SK-N-SH (cell line): ENCODE results near the gene FIBP. TPM values are rescaled to one million over a fixed set of nuclear protein-coding genes. Genes with fewer than 3 reads are reported as not detected.

ENCODE experiments used
- CTCF ChIA-PET: fragments of 300-600, 350-600 bp; formaldehyde crosslinking; extraction: SDS; loops from one replicate; lab custom pipeline; 2021; lab: Yijun Ruan, JAX
- POLR2A ChIA-PET: fragments of 350-600 bp; sonication (Branson Sonifier 250); formaldehyde crosslinking; extraction: SDS; loops from one replicate; lab custom pipeline; 2020; ENCODE audit warnings: antibody characterized with exemption, inconsistent platforms; lab: Yijun Ruan, JAX
- DNase-seq: peaks from one replicate; pipeline ENCODE4 v3.0.0; 2012
- H2AFZ ChIP-seq: fragments of 200-600 bp; sonication (generic); 2 replicates; pipeline ENCODE4 v1.8.1; 2016; ENCODE audit warnings: antibody characterized with exemption, mild to moderate bottlenecking, low read depth
- H3F3A ChIP-seq: fragments of 200-600 bp; sonication (generic); replicated peaks from 2 replicates; pipeline ENCODE3; 2016; ENCODE audit warnings: antibody characterized with exemption, mild to moderate bottlenecking; ENCODE audit not compliant: insufficient read depth
- H3K27ac ChIP-seq, 2 experiments: fragments of 200-500 bp in 1 of 2; fragments of 200-600 bp in 1 of 2; sonication (Bioruptor generic) in 1 of 2; sonication (generic), shearing (Covaris generic) in 1 of 2; 2 replicates each; pipeline versions ENCODE4 v1.5.1 to v1.6.1; 2014 to 2016; ENCODE audit warnings: low read depth in 2 of 2, inconsistent platforms in 1 of 2, low read length in 1 of 2, mild to moderate bottlenecking in 1 of 2, mixed read lengths in 1 of 2
- H3K27me3 ChIP-seq: fragments of 200-600 bp; sonication (generic), shearing (Covaris generic); 2 replicates; pipeline ENCODE4 v1.6.1; 2016; ENCODE audit warnings: mixed run types; ENCODE audit not compliant: insufficient read depth
- H3K36me3 ChIP-seq, 2 experiments: fragments of 200-500 bp in 1 of 2; fragments of 200-600 bp in 1 of 2; sonication (Bioruptor generic) in 1 of 2; sonication (generic) in 1 of 2; replicated peaks in 1 of 2; 2 replicates each; pipeline versions ENCODE3 to v1.5.1; 2014 to 2016; ENCODE audit warnings: low read length in 1 of 2, mild to moderate bottlenecking in 1 of 2; ENCODE audit not compliant: insufficient read depth in 2 of 2, control insufficient read depth in 1 of 2
- H3K4me1 ChIP-seq, 2 experiments: fragments of 200-500 bp in 1 of 2; fragments of 200-600 bp in 1 of 2; sonication (Bioruptor generic) in 1 of 2; sonication (generic), shearing (Covaris generic) in 1 of 2; 2 replicates each; pipeline versions ENCODE4 v1.5.1 to v1.6.1; 2014 to 2016; ENCODE audit warnings: low read depth in 1 of 2, low read length in 1 of 2, mixed run types in 1 of 2; ENCODE audit not compliant: insufficient read depth in 2 of 2, control insufficient read depth in 1 of 2
- H3K4me2 ChIP-seq: fragments of 200-600 bp; sonication (generic), shearing (Covaris generic); 2 replicates; pipeline ENCODE4 v1.6.1; 2017; ENCODE audit warnings: mixed run types
- H3K4me3 ChIP-seq, 2 experiments: fragments of 200-500 bp in 1 of 2; fragments of 200-600 bp in 1 of 2; sonication (Bioruptor generic) in 1 of 2; sonication (generic), shearing (Covaris generic) in 1 of 2; 2 replicates each; pipeline versions ENCODE4 v1.5.1 to v1.8.1; 2014 to 2016; ENCODE audit warnings: low read depth in 2 of 2, inconsistent platforms in 1 of 2, low read length in 1 of 2, mild to moderate bottlenecking in 1 of 2, mixed read lengths in 1 of 2, moderate library complexity in 1 of 2
- H3K79me2 ChIP-seq: fragments of 200-600 bp; sonication (generic); 2 replicates; pipeline ENCODE4 v1.8.1; 2017; ENCODE audit warnings: mild to moderate bottlenecking; ENCODE audit not compliant: insufficient read depth
- H3K9ac ChIP-seq: fragments of 200-600 bp; sonication (generic); 2 replicates; pipeline ENCODE4 v1.6.1; 2017; ENCODE audit warnings: mixed run types
- H3K9me2 ChIP-seq: fragments of 200-600 bp; sonication (generic); 2 replicates; pipeline ENCODE4 v1.6.1; 2017; ENCODE audit warnings: mixed run types
- H3K9me3 ChIP-seq: fragments of 200-600 bp; sonication (generic); 2 replicates; pipeline ENCODE4 v1.6.1; 2017; ENCODE audit warnings: mixed run types, mild to moderate bottlenecking, moderate library complexity
- H4K20me1 ChIP-seq: fragments of 200-600 bp; sonication (generic); 2 replicates; pipeline ENCODE4 v1.6.1; 2017; ENCODE audit warnings: mild to moderate bottlenecking, mixed run types; ENCODE audit not compliant: insufficient read depth
- EP300 ChIP-seq, 2 experiments: IDR thresholded peaks; 2 replicates each; pipeline versions ENCODE4 v1.4.0 to v1.6.1; 2012; ENCODE audit warnings: borderline replicate concordance in 1 of 2, low read depth in 1 of 2, low read length in 1 of 2
- FOSL2 ChIP-seq: IDR thresholded peaks from 2 replicates; pipeline ENCODE4 v1.4.0; 2012; ENCODE audit warnings: low read depth, mild to moderate bottlenecking, moderate library complexity, borderline replicate concordance
- FOXJ3 ChIP-seq: sonication (generic); formaldehyde crosslinking; IDR thresholded peaks from 2 replicates; pipeline ENCODE4 v1.5.1; 2020; ENCODE audit warnings: mild to moderate bottlenecking, missing genetic modification reagents
- GATA2 ChIP-seq: sonication (generic); formaldehyde crosslinking; IDR thresholded peaks from 2 replicates; pipeline ENCODE4 v1.5.0; 2020; ENCODE audit warnings: mild to moderate bottlenecking, missing genetic modification reagents
- MXI1 ChIP-seq: IDR thresholded peaks from 2 replicates; pipeline ENCODE4 v1.6.1; 2012; ENCODE audit warnings: mild to moderate bottlenecking, low read depth, low read length, improper control_type of control experiment
- RAD21 ChIP-seq: IDR thresholded peaks from 2 replicates; pipeline ENCODE4 v1.6.1; 2012; ENCODE audit warnings: mild to moderate bottlenecking, low read length
- TCF12 ChIP-seq: IDR thresholded peaks from 2 replicates; pipeline ENCODE4 v1.4.0; 2012
- TEAD4 ChIP-seq: IDR thresholded peaks from 2 replicates; pipeline ENCODE4 v1.4.0; 2012; ENCODE audit warnings: mild to moderate bottlenecking, borderline replicate concordance; ENCODE audit not compliant: insufficient read depth
- WGBS: methylation state at CpG from one replicate; pipeline ENCODE4 v1.1.6; 2017; ENCODE audit warnings: low lambda C conversion rate; 5-methylcytosine and 5-hydroxymethylcytosine counted together
- polyA plus RNA-seq, 3 experiments: library from polyadenylated mRNA; depleted of rRNA; stranded (reverse); fragments of >200 nt; gene quantifications; 2 replicates each; pipeline ENCODE4 v1.2.3, GENCODE V29; 2012
- TF ChIP-seq, protein P1 (sequence below): IDR thresholded peaks from 2 replicates; pipeline ENCODE4 v1.6.1; 2012; ENCODE audit warnings: mild to moderate bottlenecking, low read depth, low read length, moderate library complexity
- TF ChIP-seq, protein P2 (sequence below): IDR thresholded peaks from 2 replicates; pipeline ENCODE4 v1.4.0; 2012; ENCODE audit warnings: low read depth, borderline replicate concordance
- TF ChIP-seq, protein P3 (sequence below): IDR thresholded peaks from 2 replicates; pipeline ENCODE4; 2012

FIBP gene
- polyA plus RNA-seq, 1 of the 3 experiments (the other 2 are of a cell fraction) = 190 TPM

DNA sequence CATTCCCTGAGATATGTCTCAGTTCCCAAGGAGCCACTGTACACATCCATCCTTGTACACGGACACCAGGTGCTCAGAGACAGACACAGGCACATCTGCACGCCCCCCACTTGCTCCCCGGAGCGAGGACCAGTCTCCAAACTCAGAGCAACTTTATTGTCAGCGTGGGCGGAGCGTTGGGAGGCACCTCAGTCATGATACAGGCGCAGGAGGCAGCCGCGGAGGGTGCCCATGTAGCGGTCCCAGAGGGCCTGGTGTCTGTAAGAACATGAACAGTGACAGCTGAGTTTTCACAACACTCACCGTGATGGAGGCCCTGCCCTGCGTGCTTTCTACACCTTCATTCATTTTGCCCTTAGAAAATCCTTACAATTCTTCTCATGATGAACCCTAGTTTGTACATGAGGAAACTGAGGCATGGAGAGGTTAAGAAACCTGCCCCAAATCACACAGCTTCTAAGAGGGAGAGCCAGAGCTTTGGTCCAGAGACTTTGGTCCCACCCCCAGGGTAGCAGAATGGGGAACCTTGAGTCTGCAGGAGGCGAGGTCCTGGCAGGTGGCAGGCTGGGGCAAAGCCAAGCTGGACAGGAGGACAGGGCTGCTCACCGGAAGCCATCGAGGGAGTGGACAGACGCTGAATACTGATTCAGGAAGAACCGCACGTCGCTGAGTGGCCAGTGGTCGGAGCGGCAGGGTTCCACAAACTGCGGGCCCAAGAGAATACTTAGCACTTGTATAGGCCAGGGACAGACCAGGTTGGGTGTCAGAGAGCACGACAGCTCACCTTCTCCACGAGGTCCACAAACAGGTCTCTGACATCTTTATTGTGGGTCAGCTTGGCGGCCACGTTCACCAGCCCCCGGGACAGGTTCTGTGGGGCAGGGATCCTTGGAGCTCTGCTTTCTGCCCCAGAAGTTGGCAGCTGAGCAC lies 4.2 kb downstream of the FIBP start (continued):
- TF ChIP-seq, protein P1, sequence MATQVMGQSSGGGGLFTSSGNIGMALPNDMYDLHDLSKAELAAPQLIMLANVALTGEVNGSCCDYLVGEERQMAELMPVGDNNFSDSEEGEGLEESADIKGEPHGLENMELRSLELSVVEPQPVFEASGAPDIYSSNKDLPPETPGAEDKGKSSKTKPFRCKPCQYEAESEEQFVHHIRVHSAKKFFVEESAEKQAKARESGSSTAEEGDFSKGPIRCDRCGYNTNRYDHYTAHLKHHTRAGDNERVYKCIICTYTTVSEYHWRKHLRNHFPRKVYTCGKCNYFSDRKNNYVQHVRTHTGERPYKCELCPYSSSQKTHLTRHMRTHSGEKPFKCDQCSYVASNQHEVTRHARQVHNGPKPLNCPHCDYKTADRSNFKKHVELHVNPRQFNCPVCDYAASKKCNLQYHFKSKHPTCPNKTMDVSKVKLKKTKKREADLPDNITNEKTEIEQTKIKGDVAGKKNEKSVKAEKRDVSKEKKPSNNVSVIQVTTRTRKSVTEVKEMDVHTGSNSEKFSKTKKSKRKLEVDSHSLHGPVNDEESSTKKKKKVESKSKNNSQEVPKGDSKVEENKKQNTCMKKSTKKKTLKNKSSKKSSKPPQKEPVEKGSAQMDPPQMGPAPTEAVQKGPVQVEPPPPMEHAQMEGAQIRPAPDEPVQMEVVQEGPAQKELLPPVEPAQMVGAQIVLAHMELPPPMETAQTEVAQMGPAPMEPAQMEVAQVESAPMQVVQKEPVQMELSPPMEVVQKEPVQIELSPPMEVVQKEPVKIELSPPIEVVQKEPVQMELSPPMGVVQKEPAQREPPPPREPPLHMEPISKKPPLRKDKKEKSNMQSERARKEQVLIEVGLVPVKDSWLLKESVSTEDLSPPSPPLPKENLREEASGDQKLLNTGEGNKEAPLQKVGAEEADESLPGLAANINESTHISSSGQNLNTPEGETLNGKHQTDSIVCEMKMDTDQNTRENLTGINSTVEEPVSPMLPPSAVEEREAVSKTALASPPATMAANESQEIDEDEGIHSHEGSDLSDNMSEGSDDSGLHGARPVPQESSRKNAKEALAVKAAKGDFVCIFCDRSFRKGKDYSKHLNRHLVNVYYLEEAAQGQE = no peak
- no peak for TF ChIP-seq RAD21
- no peak for TF ChIP-seq TEAD4
- TF ChIP-seq, all 33 proteins: peak for 0

DNA sequence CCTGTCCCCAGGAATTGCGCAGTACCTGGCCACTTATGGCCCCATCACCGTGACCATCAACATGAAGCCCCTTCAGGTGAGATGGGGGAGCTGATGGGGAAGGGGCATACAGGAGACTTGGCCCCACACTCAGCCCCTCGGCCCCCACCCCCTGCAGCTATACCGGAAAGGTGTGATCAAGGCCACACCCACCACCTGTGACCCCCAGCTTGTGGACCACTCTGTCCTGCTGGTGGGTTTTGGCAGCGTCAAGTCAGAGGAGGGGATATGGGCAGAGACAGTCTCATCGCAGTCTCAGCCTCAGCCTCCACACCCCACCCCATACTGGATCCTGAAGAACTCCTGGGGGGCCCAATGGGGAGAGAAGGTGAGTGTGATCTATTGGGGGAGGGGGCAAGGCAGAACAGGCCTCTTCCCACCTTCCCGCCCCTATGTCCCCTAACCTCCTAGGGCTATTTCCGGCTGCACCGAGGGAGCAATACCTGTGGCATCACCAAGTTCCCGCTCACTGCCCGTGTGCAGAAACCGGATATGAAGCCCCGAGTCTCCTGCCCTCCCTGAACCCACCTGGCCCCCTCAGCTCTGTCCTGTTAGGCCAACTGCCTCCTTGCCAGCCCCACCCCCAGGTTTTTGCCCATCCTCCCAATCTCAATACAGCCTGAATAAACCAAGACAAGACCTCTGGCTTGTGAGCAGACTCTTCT lies 5.1 kb downstream of the FIBP start:
- TF ChIP-seq TEAD4 = no peak
- no peak for TF ChIP-seq TCF12
- no peak for TF ChIP-seq RAD21
- TF ChIP-seq, protein P2, sequence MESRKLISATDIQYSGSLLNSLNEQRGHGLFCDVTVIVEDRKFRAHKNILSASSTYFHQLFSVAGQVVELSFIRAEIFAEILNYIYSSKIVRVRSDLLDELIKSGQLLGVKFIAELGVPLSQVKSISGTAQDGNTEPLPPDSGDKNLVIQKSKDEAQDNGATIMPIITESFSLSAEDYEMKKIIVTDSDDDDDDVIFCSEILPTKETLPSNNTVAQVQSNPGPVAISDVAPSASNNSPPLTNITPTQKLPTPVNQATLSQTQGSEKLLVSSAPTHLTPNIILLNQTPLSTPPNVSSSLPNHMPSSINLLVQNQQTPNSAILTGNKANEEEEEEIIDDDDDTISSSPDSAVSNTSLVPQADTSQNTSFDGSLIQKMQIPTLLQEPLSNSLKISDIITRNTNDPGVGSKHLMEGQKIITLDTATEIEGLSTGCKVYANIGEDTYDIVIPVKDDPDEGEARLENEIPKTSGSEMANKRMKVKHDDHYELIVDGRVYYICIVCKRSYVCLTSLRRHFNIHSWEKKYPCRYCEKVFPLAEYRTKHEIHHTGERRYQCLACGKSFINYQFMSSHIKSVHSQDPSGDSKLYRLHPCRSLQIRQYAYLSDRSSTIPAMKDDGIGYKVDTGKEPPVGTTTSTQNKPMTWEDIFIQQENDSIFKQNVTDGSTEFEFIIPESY = no peak
- no peak for TF ChIP-seq FOSL2
- TF ChIP-seq GATA2 = no peak
- no peak for TF ChIP-seq EP300 (IDR thresholded peaks at IDR 0.05; ENCODE audit: borderline replicate concordance in 1 of 2, low read depth in 1 of 2, low read length in 1 of 2)
- TF ChIP-seq, protein P3, sequence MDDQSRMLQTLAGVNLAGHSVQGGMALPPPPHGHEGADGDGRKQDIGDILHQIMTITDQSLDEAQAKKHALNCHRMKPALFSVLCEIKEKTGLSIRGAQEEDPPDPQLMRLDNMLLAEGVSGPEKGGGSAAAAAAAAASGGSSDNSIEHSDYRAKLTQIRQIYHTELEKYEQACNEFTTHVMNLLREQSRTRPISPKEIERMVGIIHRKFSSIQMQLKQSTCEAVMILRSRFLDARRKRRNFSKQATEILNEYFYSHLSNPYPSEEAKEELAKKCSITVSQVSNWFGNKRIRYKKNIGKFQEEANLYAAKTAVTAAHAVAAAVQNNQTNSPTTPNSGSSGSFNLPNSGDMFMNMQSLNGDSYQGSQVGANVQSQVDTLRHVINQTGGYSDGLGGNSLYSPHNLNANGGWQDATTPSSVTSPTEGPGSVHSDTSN = no peak
- TF ChIP-seq MXI1 = no peak
- no peak for TF ChIP-seq FOXJ3 (CRISPR knock-in tag)
- H3K4me2 ChIP-seq = no peak overlapping the region
- POLR2A ChIA-PET = no interaction called here
- peaks cover 31 to 45% of the 10 kb centered on the region in 2 experiments for H3K36me3 ChIP-seq
- H3K9me3 ChIP-seq = no peaks in the 10 kb centered on the region
- no peak overlapping the region for H3K9ac ChIP-seq
- CTCF ChIA-PET = interaction anchor here (1.6 to 15.2 kb wide), 8 partner anchors 17 to 171 kb away, joined by 4 to 374 read pairs (median 30); partner anchors contain the start of genes C11orf68, CFL1, EFEMP2 and FOSL1
- H3F3A ChIP-seq = peaks cover 17% of the 10 kb centered on the region
- H2AFZ ChIP-seq = no peak overlapping the region
- H3K27ac ChIP-seq = no peak overlapping the region
- no peaks in the 10 kb centered on the region for H3K27me3 ChIP-seq
- no peaks in the 10 kb centered on the region for H4K20me1 ChIP-seq
- no peak for DNase-seq
- H3K79me2 ChIP-seq = peaks cover 39% of the 10 kb centered on the region
- peaks cover 12 to 22% of the 10 kb centered on the region in 2 experiments; a peak in 3 of 4 replicates for H3K4me1 ChIP-seq
- no peaks in the 10 kb centered on the region for H3K9me2 ChIP-seq
- WGBS = 94% methylated on average over 13 of the region's 13 CpGs
- no peak overlapping the region for H3K4me3 ChIP-seq
